HG03139 (cell line): Measurements from ENCODE around the gene OPN3.

ENCODE experiments used
- ATAC-seq: cut with Tn5 transposase; IDR thresholded peaks from one replicate; pipeline ENCODE4 v1.9.1; 2021; ENCODE audit not compliant: unreplicated experiment

OPN3 gene

GRCh38 chr1:241622669-241623068 lies 17.5 kb downstream of the OPN3 start:
- no peak for ATAC-seq

- no peak for ATAC-seq
Observed at GRCh38 chr1:241617426-241617825, 22.7 kb downstream of the OPN3 start.

GRCh38 chr1:241615043-241615974 lies 24.9 kb downstream of the OPN3 start:
- no peak for ATAC-seq

- ATAC-seq = no peak
Observed at GRCh38 chr1:241614572-241614971, 25.6 kb downstream of the OPN3 start.

- ATAC-seq = no peak
Observed at GRCh38 chr1:241614144-241614543, 26.0 kb downstream of the OPN3 start.

- no peak for ATAC-seq
Observed at GRCh38 chr1:241612533-241613477, 27.4 kb downstream of the OPN3 start.

- ATAC-seq = no peak
Observed at GRCh38 chr1:241611736-241612135, 28.4 kb downstream of the OPN3 start.

GRCh38 chr1:241611063-241611462 lies 29.1 kb downstream of the OPN3 start:
- ATAC-seq = peak; percentile 94

- ATAC-seq = no peak
Observed at GRCh38 chr1:241610056-241610815, 29.9 kb downstream of the OPN3 start.

- no peak for ATAC-seq
Observed at GRCh38 chr1:241608379-241609033, 31.7 kb downstream of the OPN3 start.

GRCh38 chr1:241607497-241607896 lies 32.7 kb downstream of the OPN3 start:
- ATAC-seq = no peak

GRCh38 chr1:241606544-241606943 lies 33.6 kb downstream of the OPN3 start:
- ATAC-seq = no peak

- no peak for ATAC-seq
Observed at GRCh38 chr1:241605146-241605805, 34.9 kb downstream of the OPN3 start.

- ATAC-seq = no peak
Observed at GRCh38 chr1:241603731-241604245, 36.4 kb downstream of the OPN3 start.

- ATAC-seq = peak; percentile 82
Observed at GRCh38 chr1:241600496-241600901, 39.7 kb downstream of the OPN3 start.

- ATAC-seq = peak; percentile 36
Observed at GRCh38 chr1:241598249-241598648, 41.9 kb downstream of the OPN3 start.

GRCh38 chr1:241596633-241597032 lies 43.5 kb downstream of the OPN3 start:
- ATAC-seq = no peak

- no peak for ATAC-seq
Observed at GRCh38 chr1:241593186-241593585, 47.0 kb downstream of the OPN3 start.

GRCh38 chr1:241592273-241592958 lies 47.8 kb downstream of the OPN3 start:
- ATAC-seq = no peak
